ENCODE results near the gene BORA.

Gene BORA

GRCh38 chr13:72727417-72728289 lies at the start of gene BORA, which contains the start of gene MZT1:
Gene BORA, plus strand, starts transcription at chr13:72727923. Its CDS starts 1,018 bp downstream, at chr13:72728941.
Gene MZT1, minus strand, starts transcription at chr13:72727629. Its CDS starts 27 bp downstream, at chr13:72727602.
- H3K4me1 ChIP-seq (ENCODE audit: insufficient read depth, low read length, poor library complexity, severe bottlenecking), result peaks cover 63% of the 10 kb centered on the region
- peaks cover 6% of the 10 kb centered on the region; the same call in 1 of the 2 replicates for H3K36me3 ChIP-seq (ENCODE audit: insufficient read depth, low read length)
- TF ChIP-seq CTCF (conservative IDR thresholded peaks at IDR 0.05; ENCODE audit: low read length), result no peak
- TF ChIP-seq EZH2phosphoT487 (IDR thresholded peaks at IDR 0.05; ENCODE audit: borderline replicate concordance), result no peak
- H3K9me2 ChIP-seq (replicated peaks; ENCODE audit: low read depth, low read length), result no peaks in the 10 kb centered on the region
- H2AFZ ChIP-seq (ENCODE audit: low read length), result peak within 1 kb of the TSS; percentile 84
- peak within 1 kb of the TSS; percentile 97 for H3K4me2 ChIP-seq (ENCODE audit: low read depth, low read length, poor library complexity, severe bottlenecking)
- H3K79me2 ChIP-seq (ENCODE audit: insufficient read depth, low read length), result peaks cover 92% of the 10 kb centered on the region
- H3K4me3 ChIP-seq (ENCODE audit: low read length, poor library complexity, severe bottlenecking), result peak within 1 kb of the TSS; percentile 91
- no peaks in the 10 kb centered on the region for H3F3A ChIP-seq (ENCODE audit: low read depth)
- no peaks in the 10 kb centered on the region for H3K27me3 ChIP-seq (ENCODE audit: insufficient read depth, low read length, poor library complexity, severe bottlenecking)
- H4K20me1 ChIP-seq (ENCODE audit: insufficient read depth, low read length, poor library complexity, severe bottlenecking), result peaks cover 56% of the 10 kb centered on the region
- H3K9ac ChIP-seq (ENCODE audit: low read depth, low read length, poor library complexity, severe bottlenecking), result peak within 1 kb of the TSS; percentile 96
- no peaks in the 10 kb centered on the region for H3K9me3 ChIP-seq (ENCODE audit: insufficient read depth, low read depth, low read length)

GRCh38 chr13:72678312-72678711 lies 49.4 kb upstream of the BORA start:
- Histone ChIP-seq H3K4me3 (ENCODE audit: low read length, poor library complexity, severe bottlenecking) (no peak overlapping the region), H3F3A (ENCODE audit: low read depth) (no peaks in the 10 kb centered on the region), H3K4me2 (ENCODE audit: low read depth, low read length, poor library complexity, severe bottlenecking) (no peak overlapping the region), H3K9ac (ENCODE audit: low read depth, low read length, poor library complexity, severe bottlenecking) (no peak overlapping the region), H3K9me3 (ENCODE audit: insufficient read depth, low read depth, low read length) (no peaks in the 10 kb centered on the region), H3K36me3 (ENCODE audit: insufficient read depth, low read length) (no peaks in the 10 kb centered on the region), H3K27me3 (ENCODE audit: insufficient read depth, low read length, poor library complexity, severe bottlenecking) (no peaks in the 10 kb centered on the region), H4K20me1 (ENCODE audit: insufficient read depth, low read length, poor library complexity, severe bottlenecking) (no peaks in the 10 kb centered on the region), H2AFZ (ENCODE audit: low read length) (no peak overlapping the region), H3K4me1 (ENCODE audit: insufficient read depth, low read length, poor library complexity, severe bottlenecking) (no peaks in the 10 kb centered on the region), H3K79me2 (ENCODE audit: insufficient read depth, low read length) (no peaks in the 10 kb centered on the region), H3K9me2 (replicated peaks; ENCODE audit: low read depth, low read length) (no peaks in the 10 kb centered on the region)
- no peak for TF ChIP-seq CTCF (conservative IDR thresholded peaks at IDR 0.05; ENCODE audit: low read length)
- TF ChIP-seq EZH2phosphoT487 (IDR thresholded peaks at IDR 0.05; ENCODE audit: borderline replicate concordance), result no peak

- Histone ChIP-seq H4K20me1 (ENCODE audit: insufficient read depth, low read length, poor library complexity, severe bottlenecking) (no peaks in the 10 kb centered on the region), H3K4me3 (ENCODE audit: low read length, poor library complexity, severe bottlenecking) (no peak overlapping the region), H3K9me2 (replicated peaks; ENCODE audit: low read depth, low read length) (no peaks in the 10 kb centered on the region), H3K9ac (ENCODE audit: low read depth, low read length, poor library complexity, severe bottlenecking) (no peak overlapping the region), H3K27me3 (ENCODE audit: insufficient read depth, low read length, poor library complexity, severe bottlenecking) (no peaks in the 10 kb centered on the region), H3K4me2 (ENCODE audit: low read depth, low read length, poor library complexity, severe bottlenecking) (no peak overlapping the region), H2AFZ (ENCODE audit: low read length) (no peak overlapping the region), H3K36me3 (ENCODE audit: insufficient read depth, low read length) (no peaks in the 10 kb centered on the region), H3K79me2 (ENCODE audit: insufficient read depth, low read length) (no peaks in the 10 kb centered on the region), H3K4me1 (ENCODE audit: insufficient read depth, low read length, poor library complexity, severe bottlenecking) (no peaks in the 10 kb centered on the region), H3K9me3 (ENCODE audit: insufficient read depth, low read depth, low read length) (no peaks in the 10 kb centered on the region), H3F3A (ENCODE audit: low read depth) (no peaks in the 10 kb centered on the region)
- TF ChIP-seq CTCF (conservative IDR thresholded peaks at IDR 0.05; ENCODE audit: low read length) (no peak), EZH2phosphoT487 (IDR thresholded peaks at IDR 0.05; ENCODE audit: borderline replicate concordance) (no peak)
These were observed 47.4 kb upstream of the BORA start for GRCh38 chr13:72680353-72680752.
